ENCODE results near the gene EFCAB5. TPM values are rescaled to one million over a fixed set of nuclear protein-coding genes. Genes with fewer than 3 reads are reported as not detected.

Gene EFCAB5
- total and polyA plus RNA-seq, 10 of the 15 experiments (the other 5 are each of a cell fraction or from before 2014, with no cell fraction given) = 0.39 to 2.6 (median 1.0) TPM

DNA sequence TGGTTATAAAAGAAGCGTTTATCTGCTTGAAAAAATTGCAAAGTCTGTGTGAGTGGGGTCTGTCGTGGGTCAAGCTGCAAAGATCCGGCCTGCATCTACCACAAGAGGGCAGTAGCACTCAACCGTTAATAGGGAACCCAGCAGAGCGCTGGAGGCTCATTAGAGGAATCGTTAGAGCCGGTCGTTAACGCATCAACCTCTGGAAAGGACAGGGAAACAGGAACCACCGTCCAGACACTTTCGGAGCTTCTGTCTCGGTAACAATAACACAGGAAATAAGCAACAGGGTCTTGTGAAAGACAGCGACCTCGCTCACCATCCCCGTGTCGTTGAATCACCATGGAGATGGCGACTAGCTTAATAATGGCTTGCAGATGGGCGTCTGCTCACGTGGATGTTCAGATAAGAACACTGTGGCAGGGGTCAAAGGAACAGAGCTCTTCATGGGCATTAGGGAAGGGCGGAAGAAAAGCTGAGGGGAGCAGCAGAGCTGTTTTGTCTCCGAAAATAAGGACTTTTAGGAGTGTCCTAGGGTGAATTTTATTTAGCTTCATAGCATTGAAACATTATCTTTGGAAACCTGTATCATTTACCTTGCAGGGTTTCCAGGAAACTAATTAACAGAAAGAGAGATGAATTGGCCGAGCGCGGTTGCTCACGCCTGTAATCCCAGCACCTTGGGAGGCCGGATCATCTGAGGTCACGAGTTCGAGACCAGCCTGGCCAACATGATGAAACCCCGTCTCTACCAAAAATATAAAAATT lies 163.3 kb downstream of the EFCAB5 start (continued):
- TF ChIP-seq NR2C2 (IDR thresholded peaks at IDR 0.05; ENCODE audit: borderline replicate concordance, control insufficient read depth, insufficient read length, low read depth) = no peak
- TF ChIP-seq, protein P1, sequence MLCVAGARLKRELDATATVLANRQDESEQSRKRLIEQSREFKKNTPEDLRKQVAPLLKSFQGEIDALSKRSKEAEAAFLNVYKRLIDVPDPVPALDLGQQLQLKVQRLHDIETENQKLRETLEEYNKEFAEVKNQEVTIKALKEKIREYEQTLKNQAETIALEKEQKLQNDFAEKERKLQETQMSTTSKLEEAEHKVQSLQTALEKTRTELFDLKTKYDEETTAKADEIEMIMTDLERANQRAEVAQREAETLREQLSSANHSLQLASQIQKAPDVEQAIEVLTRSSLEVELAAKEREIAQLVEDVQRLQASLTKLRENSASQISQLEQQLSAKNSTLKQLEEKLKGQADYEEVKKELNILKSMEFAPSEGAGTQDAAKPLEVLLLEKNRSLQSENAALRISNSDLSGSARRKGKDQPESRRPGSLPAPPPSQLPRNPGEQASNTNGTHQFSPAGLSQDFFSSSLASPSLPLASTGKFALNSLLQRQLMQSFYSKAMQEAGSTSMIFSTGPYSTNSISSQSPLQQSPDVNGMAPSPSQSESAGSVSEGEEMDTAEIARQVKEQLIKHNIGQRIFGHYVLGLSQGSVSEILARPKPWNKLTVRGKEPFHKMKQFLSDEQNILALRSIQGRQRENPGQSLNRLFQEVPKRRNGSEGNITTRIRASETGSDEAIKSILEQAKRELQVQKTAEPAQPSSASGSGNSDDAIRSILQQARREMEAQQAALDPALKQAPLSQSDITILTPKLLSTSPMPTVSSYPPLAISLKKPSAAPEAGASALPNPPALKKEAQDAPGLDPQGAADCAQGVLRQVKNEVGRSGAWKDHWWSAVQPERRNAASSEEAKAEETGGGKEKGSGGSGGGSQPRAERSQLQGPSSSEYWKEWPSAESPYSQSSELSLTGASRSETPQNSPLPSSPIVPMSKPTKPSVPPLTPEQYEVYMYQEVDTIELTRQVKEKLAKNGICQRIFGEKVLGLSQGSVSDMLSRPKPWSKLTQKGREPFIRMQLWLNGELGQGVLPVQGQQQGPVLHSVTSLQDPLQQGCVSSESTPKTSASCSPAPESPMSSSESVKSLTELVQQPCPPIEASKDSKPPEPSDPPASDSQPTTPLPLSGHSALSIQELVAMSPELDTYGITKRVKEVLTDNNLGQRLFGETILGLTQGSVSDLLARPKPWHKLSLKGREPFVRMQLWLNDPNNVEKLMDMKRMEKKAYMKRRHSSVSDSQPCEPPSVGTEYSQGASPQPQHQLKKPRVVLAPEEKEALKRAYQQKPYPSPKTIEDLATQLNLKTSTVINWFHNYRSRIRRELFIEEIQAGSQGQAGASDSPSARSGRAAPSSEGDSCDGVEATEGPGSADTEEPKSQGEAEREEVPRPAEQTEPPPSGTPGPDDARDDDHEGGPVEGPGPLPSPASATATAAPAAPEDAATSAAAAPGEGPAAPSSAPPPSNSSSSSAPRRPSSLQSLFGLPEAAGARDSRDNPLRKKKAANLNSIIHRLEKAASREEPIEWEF (IDR thresholded peaks at IDR 0.05; ENCODE audit: insufficient replicate concordance, low read depth, low read length) = no peak
- TF ChIP-seq PAX8 (IDR thresholded peaks at IDR 0.05) = no peak
- TF ChIP-seq NFYB (IDR thresholded peaks at IDR 0.05; ENCODE audit: insufficient read depth, low read depth, low read length) = no peak
- no peak for TF ChIP-seq HCFC1 (IDR thresholded peaks at IDR 0.05; ENCODE audit: low read length)
- no peak for TF ChIP-seq ZNF384 (IDR thresholded peaks at IDR 0.05; ENCODE audit: borderline replicate concordance, low read depth, low read length)
- TF ChIP-seq WRNIP1 (IDR thresholded peaks at IDR 0.05; ENCODE audit: borderline replicate concordance, low read depth, low read length) = no peak
- TF ChIP-seq STAT3 (IDR thresholded peaks at IDR 0.05; ENCODE audit: low read depth, low read length) = no peak
- no peak for TF ChIP-seq EP300 (IDR thresholded peaks at IDR 0.05; ENCODE audit: borderline replicate concordance in 1 of 2, control insufficient read depth in 1 of 2, low read depth in 2 of 2, low read length in 2 of 2)
- TF ChIP-seq SP1 (IDR thresholded peaks at IDR 0.05; ENCODE audit: low read depth, low read length) = no peak
- TF ChIP-seq EED (IDR thresholded peaks at IDR 0.05; ENCODE audit: low read depth) = 0 out of 2 replicates have a peak, but pooled peaks have one; percentile 38
- TF ChIP-seq, protein P2, sequence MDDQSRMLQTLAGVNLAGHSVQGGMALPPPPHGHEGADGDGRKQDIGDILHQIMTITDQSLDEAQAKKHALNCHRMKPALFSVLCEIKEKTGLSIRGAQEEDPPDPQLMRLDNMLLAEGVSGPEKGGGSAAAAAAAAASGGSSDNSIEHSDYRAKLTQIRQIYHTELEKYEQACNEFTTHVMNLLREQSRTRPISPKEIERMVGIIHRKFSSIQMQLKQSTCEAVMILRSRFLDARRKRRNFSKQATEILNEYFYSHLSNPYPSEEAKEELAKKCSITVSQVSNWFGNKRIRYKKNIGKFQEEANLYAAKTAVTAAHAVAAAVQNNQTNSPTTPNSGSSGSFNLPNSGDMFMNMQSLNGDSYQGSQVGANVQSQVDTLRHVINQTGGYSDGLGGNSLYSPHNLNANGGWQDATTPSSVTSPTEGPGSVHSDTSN (IDR thresholded peaks at IDR 0.05; ENCODE audit: insufficient replicate concordance, low read depth, low read length) = no peak
- TF ChIP-seq ETV6 (conservative IDR thresholded peaks at IDR 0.05 in 1 of 2, IDR thresholded peaks at IDR 0.05 in 1 of 2; ENCODE audit: borderline replicate concordance in 1 of 2, low read depth in 1 of 2) = no peak
- TF ChIP-seq, protein P3, sequence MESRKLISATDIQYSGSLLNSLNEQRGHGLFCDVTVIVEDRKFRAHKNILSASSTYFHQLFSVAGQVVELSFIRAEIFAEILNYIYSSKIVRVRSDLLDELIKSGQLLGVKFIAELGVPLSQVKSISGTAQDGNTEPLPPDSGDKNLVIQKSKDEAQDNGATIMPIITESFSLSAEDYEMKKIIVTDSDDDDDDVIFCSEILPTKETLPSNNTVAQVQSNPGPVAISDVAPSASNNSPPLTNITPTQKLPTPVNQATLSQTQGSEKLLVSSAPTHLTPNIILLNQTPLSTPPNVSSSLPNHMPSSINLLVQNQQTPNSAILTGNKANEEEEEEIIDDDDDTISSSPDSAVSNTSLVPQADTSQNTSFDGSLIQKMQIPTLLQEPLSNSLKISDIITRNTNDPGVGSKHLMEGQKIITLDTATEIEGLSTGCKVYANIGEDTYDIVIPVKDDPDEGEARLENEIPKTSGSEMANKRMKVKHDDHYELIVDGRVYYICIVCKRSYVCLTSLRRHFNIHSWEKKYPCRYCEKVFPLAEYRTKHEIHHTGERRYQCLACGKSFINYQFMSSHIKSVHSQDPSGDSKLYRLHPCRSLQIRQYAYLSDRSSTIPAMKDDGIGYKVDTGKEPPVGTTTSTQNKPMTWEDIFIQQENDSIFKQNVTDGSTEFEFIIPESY (IDR thresholded peaks at IDR 0.05) = no peak
- TF ChIP-seq, protein P4, sequence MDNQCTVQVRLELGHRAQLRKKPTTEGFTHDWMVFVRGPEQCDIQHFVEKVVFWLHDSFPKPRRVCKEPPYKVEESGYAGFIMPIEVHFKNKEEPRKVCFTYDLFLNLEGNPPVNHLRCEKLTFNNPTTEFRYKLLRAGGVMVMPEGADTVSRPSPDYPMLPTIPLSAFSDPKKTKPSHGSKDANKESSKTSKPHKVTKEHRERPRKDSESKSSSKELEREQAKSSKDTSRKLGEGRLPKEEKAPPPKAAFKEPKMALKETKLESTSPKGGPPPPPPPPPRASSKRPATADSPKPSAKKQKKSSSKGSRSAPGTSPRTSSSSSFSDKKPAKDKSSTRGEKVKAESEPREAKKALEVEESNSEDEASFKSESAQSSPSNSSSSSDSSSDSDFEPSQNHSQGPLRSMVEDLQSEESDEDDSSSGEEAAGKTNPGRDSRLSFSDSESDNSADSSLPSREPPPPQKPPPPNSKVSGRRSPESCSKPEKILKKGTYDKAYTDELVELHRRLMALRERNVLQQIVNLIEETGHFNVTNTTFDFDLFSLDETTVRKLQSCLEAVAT (IDR thresholded peaks at IDR 0.05) = no peak
- TF ChIP-seq, protein P5, sequence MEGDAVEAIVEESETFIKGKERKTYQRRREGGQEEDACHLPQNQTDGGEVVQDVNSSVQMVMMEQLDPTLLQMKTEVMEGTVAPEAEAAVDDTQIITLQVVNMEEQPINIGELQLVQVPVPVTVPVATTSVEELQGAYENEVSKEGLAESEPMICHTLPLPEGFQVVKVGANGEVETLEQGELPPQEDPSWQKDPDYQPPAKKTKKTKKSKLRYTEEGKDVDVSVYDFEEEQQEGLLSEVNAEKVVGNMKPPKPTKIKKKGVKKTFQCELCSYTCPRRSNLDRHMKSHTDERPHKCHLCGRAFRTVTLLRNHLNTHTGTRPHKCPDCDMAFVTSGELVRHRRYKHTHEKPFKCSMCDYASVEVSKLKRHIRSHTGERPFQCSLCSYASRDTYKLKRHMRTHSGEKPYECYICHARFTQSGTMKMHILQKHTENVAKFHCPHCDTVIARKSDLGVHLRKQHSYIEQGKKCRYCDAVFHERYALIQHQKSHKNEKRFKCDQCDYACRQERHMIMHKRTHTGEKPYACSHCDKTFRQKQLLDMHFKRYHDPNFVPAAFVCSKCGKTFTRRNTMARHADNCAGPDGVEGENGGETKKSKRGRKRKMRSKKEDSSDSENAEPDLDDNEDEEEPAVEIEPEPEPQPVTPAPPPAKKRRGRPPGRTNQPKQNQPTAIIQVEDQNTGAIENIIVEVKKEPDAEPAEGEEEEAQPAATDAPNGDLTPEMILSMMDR (IDR thresholded peaks at IDR 0.05 in 2 of 3, conservative IDR thresholded peaks at IDR 0.05 in 1 of 3; ENCODE audit: control insufficient read depth in 2 of 3, extremely low read depth in 1 of 3, insufficient read depth in 1 of 3, low read depth in 3 of 3, low read length in 3 of 3) = peak; percentile 87 to 90 (median 88); a peak in 5 of 6 replicates

Measured in GM12878 (cell line).